Keratinocyte (primary cell): ENCODE results near the gene BOC. TPM values are rescaled to one million over a fixed set of nuclear protein-coding genes. Genes with fewer than 3 reads are reported as not detected.

Experiments used
- DNase-seq: peaks from one replicate; pipeline ENCODE4 v3.0.0-alpha.2; 2011; ENCODE audit warnings: low read depth, missing footprints, low spot score
- FAIRE-seq: peaks from 2 replicates; lab custom pipeline; 2011; peaks lifted over from hg19 to GRCh38; lab: Jason Lieb, UNC
- H2AFZ ChIP-seq: 2 replicates; pipeline ENCODE4 v1.6.0; 2012; ENCODE audit warnings: low read length, control low read depth, inconsistent platforms; ENCODE audit not compliant: control insufficient read depth
- H3K27ac ChIP-seq: 2 replicates; pipeline ENCODE4 v1.5.1; 2011; ENCODE audit warnings: low read length; ENCODE audit not compliant: control insufficient read depth, insufficient read depth
- H3K27me3 ChIP-seq: 3 replicates; pipeline ENCODE4 v1.6.0; 2011; ENCODE audit warnings: low read length; ENCODE audit not compliant: control insufficient read depth, insufficient read depth; ENCODE audit errors: extremely low read depth
- H3K36me3 ChIP-seq, 2 experiments: 2 replicates in 1 of 2; 3 replicates in 1 of 2; pipeline ENCODE4 v1.5.1; 2011; ENCODE audit warnings: low read length in 2 of 2, mild to moderate bottlenecking in 1 of 2; ENCODE audit not compliant: control insufficient read depth in 2 of 2, insufficient read depth in 2 of 2; ENCODE audit errors: extremely low read depth in 1 of 2
- H3K4me1 ChIP-seq: 3 replicates; pipeline ENCODE4 v1.5.1; 2011; ENCODE audit warnings: low read length; ENCODE audit not compliant: control insufficient read depth, insufficient read depth; ENCODE audit errors: extremely low read depth
- H3K4me2 ChIP-seq: 3 replicates; pipeline ENCODE4 v1.6.0; 2011; ENCODE audit warnings: low read depth, low read length; ENCODE audit not compliant: control insufficient read depth, insufficient read depth; ENCODE audit errors: extremely low read depth
- H3K4me3 ChIP-seq, 3 experiments: fragments of 200-600 bp in 1 of 3; sonication (generic) in 1 of 3; 2 replicates in 2 of 3; 3 replicates in 1 of 3; pipeline ENCODE4 v1.5.1; 2011 to 2016; ENCODE audit warnings: low read length in 3 of 3, mild to moderate bottlenecking in 3 of 3, control low read depth in 2 of 3, inconsistent platforms in 1 of 3, low read depth in 1 of 3, mixed read lengths in 1 of 3, mixed run types in 1 of 3, moderate library complexity in 1 of 3; ENCODE audit not compliant: control insufficient read depth in 2 of 3, insufficient read depth in 2 of 3; ENCODE audit errors: extremely low read depth in 1 of 3
- H3K79me2 ChIP-seq: 2 replicates; pipeline ENCODE4 v1.6.0; 2012; ENCODE audit warnings: low read length; ENCODE audit not compliant: control insufficient read depth, insufficient read depth
- H3K9ac ChIP-seq: 3 replicates; pipeline ENCODE4 v1.6.0; 2011; ENCODE audit warnings: low read length; ENCODE audit not compliant: control insufficient read depth, insufficient read depth; ENCODE audit errors: extremely low read depth
- H3K9me1 ChIP-seq: 3 replicates; pipeline ENCODE4 v1.6.0; 2011; ENCODE audit warnings: low read length; ENCODE audit not compliant: control insufficient read depth, insufficient read depth; ENCODE audit errors: extremely low read depth
- H3K9me3 ChIP-seq: 2 replicates; pipeline ENCODE4 v1.5.1; 2012; ENCODE audit warnings: low read depth, low read length; ENCODE audit not compliant: control insufficient read depth
- H4K20me1 ChIP-seq: 3 replicates; pipeline ENCODE4 v1.6.0; 2011; ENCODE audit warnings: low read length; ENCODE audit not compliant: control insufficient read depth, insufficient read depth; ENCODE audit errors: extremely low read depth
- CTCF ChIP-seq, 3 experiments: IDR thresholded peaks in 1 of 3; conservative IDR thresholded peaks in 1 of 3; optimal IDR thresholded peaks in 1 of 3; 2 replicates in 2 of 3; 3 replicates in 1 of 3; pipeline versions ENCODE3 to v1.5.1; 2011; ENCODE audit warnings: low read length in 3 of 3, mild to moderate bottlenecking in 3 of 3, moderate library complexity in 2 of 3, control low read depth in 1 of 3, inconsistent platforms in 1 of 3; ENCODE audit not compliant: insufficient read depth in 2 of 3; ENCODE audit errors: extremely low read depth in 1 of 3
- EZH2 ChIP-seq: IDR thresholded peaks from one replicate; pipeline ENCODE4 v1.6.1; 2012; ENCODE audit warnings: inconsistent platforms, mild to moderate bottlenecking, low read length, moderate library complexity
- dilution Hi-C: fragments of 300-500 bp; cut with MboI; formaldehyde crosslinking; loops from one replicate; pipeline ENCODE4 v1.7.0; 2020; ENCODE audit warnings: low sequenced_read_pairs; ENCODE audit not compliant: extremely low pct_ligation_motif_present
- polyA plus RNA-seq, 5 experiments: library from polyadenylated mRNA; depleted of rRNA in 3 of 5; stranded (reverse) in 3 of 5; stranded (forward) in 1 of 5; unstranded in 1 of 5; fragments of >200 nt; gene quantifications; 1 replicate in 1 of 5; 2 replicates in 3 of 5; 3 replicates in 1 of 5; pipeline versions ENCODE4 v1.2.1 to v1.2.3, GENCODE V29; 2011 to 2012; ENCODE audit warnings: missing spikeins in 2 of 5, low read depth in 1 of 5, low replicate concordance in 1 of 5

BOC gene
- polyA plus RNA-seq, 1 donor (not counting 4 experiments of a cell fraction or from before 2014, with no cell fraction given) = 11.2 TPM

GRCh38 chr3:113310960-113311359 is 99.6 kb downstream of the BOC start:
- no peaks in the 10 kb centered on the region for H3K9me1 ChIP-seq
- no peaks in the 10 kb centered on the region for H3K4me1 ChIP-seq
- no peak overlapping the region for H3K4me3 ChIP-seq
- no peak overlapping the region for H3K4me2 ChIP-seq
- no peak for FAIRE-seq
- H3K9me3 ChIP-seq = no peaks in the 10 kb centered on the region
- H3K36me3 ChIP-seq = no peaks in the 10 kb centered on the region
- no peak overlapping the region for H2AFZ ChIP-seq
- DNase-seq = no peak
- H3K27me3 ChIP-seq = no peaks in the 10 kb centered on the region
- H3K79me2 ChIP-seq = no peaks in the 10 kb centered on the region
- no peaks in the 10 kb centered on the region for H4K20me1 ChIP-seq
- no peak overlapping the region for H3K27ac ChIP-seq
- TF ChIP-seq EZH2 (no peak), CTCF (optimal IDR thresholded peaks at IDR 0.05 in 1 of 3, IDR thresholded peaks at IDR 0.05 in 1 of 3, conservative IDR thresholded peaks at IDR 0.05 in 1 of 3; ENCODE audit: extremely low read depth in 1 of 3, insufficient read depth in 2 of 3, low read length in 3 of 3) (no peak)
- no peak overlapping the region for H3K9ac ChIP-seq
- dilution Hi-C loops = no loop called here

GRCh38 chr3:113312416-113312815 is 101.1 kb downstream of the BOC start:
- Histone ChIP-seq H3K27me3 (no peaks in the 10 kb centered on the region), H2AFZ (no peak overlapping the region), H3K27ac (no peak overlapping the region), H3K4me2 (no peak overlapping the region), H3K4me3 (no peak overlapping the region), H3K9ac (no peak overlapping the region), H3K36me3 (no peaks in the 10 kb centered on the region), H3K9me1 (no peaks in the 10 kb centered on the region), H3K79me2 (no peaks in the 10 kb centered on the region), H3K9me3 (no peaks in the 10 kb centered on the region), H3K4me1 (no peaks in the 10 kb centered on the region), H4K20me1 (no peaks in the 10 kb centered on the region)
- DNase-seq = no peak
- no peak for TF ChIP-seq EZH2
- FAIRE-seq = no peak
- dilution Hi-C loops = no loop called here

GRCh38 chr3:113314923-113315322 is 103.6 kb downstream of the BOC start:
- H3K9me1 ChIP-seq = no peaks in the 10 kb centered on the region
- DNase-seq (no peak), FAIRE-seq (no peak)
- no peak overlapping the region for H3K27ac ChIP-seq
- H4K20me1 ChIP-seq = no peaks in the 10 kb centered on the region
- dilution Hi-C loops = no loop called here
- no peak overlapping the region for H3K4me2 ChIP-seq
- TF ChIP-seq CTCF (optimal IDR thresholded peaks at IDR 0.05 in 1 of 3, IDR thresholded peaks at IDR 0.05 in 1 of 3, conservative IDR thresholded peaks at IDR 0.05 in 1 of 3; ENCODE audit: extremely low read depth in 1 of 3, insufficient read depth in 2 of 3, low read length in 3 of 3) (no peak), EZH2 (no peak)
- H3K4me3 ChIP-seq = no peak overlapping the region
- no peak overlapping the region for H3K9ac ChIP-seq
- no peaks in the 10 kb centered on the region for H3K27me3 ChIP-seq
- H3K79me2 ChIP-seq = no peaks in the 10 kb centered on the region
- H3K36me3 ChIP-seq = no peaks in the 10 kb centered on the region
- H3K4me1 ChIP-seq = no peaks in the 10 kb centered on the region
- H2AFZ ChIP-seq = no peak overlapping the region
- no peaks in the 10 kb centered on the region for H3K9me3 ChIP-seq
